GM23338 (cell line): ENCODE results near the gene PGAP3. TPM values are rescaled to one million over a fixed set of nuclear protein-coding genes. Genes with fewer than 3 reads are reported as not detected.

Experiments
- CREB1 ChIP-seq: fragments of 250-450 bp; sonication (Bioruptor Pico); IDR thresholded peaks from 2 replicates; pipeline ENCODE4 v1.5.0; 2020; ENCODE audit warnings: low read depth, mild to moderate bottlenecking, moderate library complexity
- CTCF ChIP-seq, 2 experiments: fragments of 200-600 bp in 1 of 2; sonication (generic) in 1 of 2; conservative IDR thresholded peaks; 2 replicates each; pipeline versions ENCODE4 v1.5.1 to v1.6.1; 2016 to 2017; ENCODE audit warnings: antibody characterized with exemption in 2 of 2, low read depth in 2 of 2, mild to moderate bottlenecking in 2 of 2, moderate library complexity in 1 of 2
- EZH2 ChIP-seq: fragments of 200-600 bp; sonication (generic); IDR thresholded peaks from one replicate; pipeline ENCODE4 v1.8.0; 2017; ENCODE audit warnings: antibody characterized with exemption, mild to moderate bottlenecking, low read depth; ENCODE audit not compliant: unreplicated experiment
- JUNB ChIP-seq: IDR thresholded peaks from one replicate; pipeline ENCODE4 v1.6.1; 2016; ENCODE audit warnings: antibody characterized with exemption; ENCODE audit not compliant: unreplicated experiment
- NANOG ChIP-seq: IDR thresholded peaks from 2 replicates; pipeline ENCODE4 v1.6.1; 2016; ENCODE audit warnings: antibody characterized with exemption, borderline replicate concordance
- POLR2AphosphoS5 ChIP-seq: IDR thresholded peaks from 2 replicates; pipeline ENCODE4 v1.6.1; 2016; ENCODE audit warnings: antibody characterized with exemption, low read depth
- STAT1 ChIP-seq: IDR thresholded peaks from one replicate; pipeline ENCODE4 v1.6.1; 2016; ENCODE audit warnings: antibody characterized with exemption; ENCODE audit not compliant: unreplicated experiment
- ZNF114 ChIP-seq: fragments of 250-450 bp; sonication (Bioruptor Pico); IDR thresholded peaks from 2 replicates; pipeline ENCODE4 v1.5.0; 2020; ENCODE audit warnings: mild to moderate bottlenecking, moderate library complexity
- ZNF331 ChIP-seq: fragments of 250-450 bp; sonication (Bioruptor Pico); IDR thresholded peaks from 2 replicates; pipeline ENCODE4 v1.5.0; 2020; ENCODE audit warnings: low read depth, mild to moderate bottlenecking, moderate library complexity
- polyA plus RNA-seq: library from polyadenylated mRNA; unstranded; fragments of >200 nt; fragmentation: Nextera tagmentation; extraction: Ambion mirVana; gene quantifications from 2 replicates; pipeline ENCODE4 v1.2.1, GENCODE V29; 2016
- total RNA-seq: library from RNA; depleted of rRNA; stranded (reverse); fragments of >200 nt; shearing (Covaris generic); gene quantifications from 2 replicates; pipeline ENCODE4 v1.2.3, GENCODE V29; 2014
- TF ChIP-seq, protein P1 (sequence below): fragments of 250-450 bp; sonication (Bioruptor Pico); IDR thresholded peaks from 2 replicates; pipeline ENCODE4 v1.5.0; 2020; ENCODE audit warnings: mild to moderate bottlenecking, moderate library complexity
- TF ChIP-seq, protein P2 (sequence below): IDR thresholded peaks from one replicate; pipeline ENCODE4 v1.6.1; 2018; ENCODE audit warnings: antibody characterized with exemption; ENCODE audit not compliant: unreplicated experiment

Gene PGAP3
- total and polyA plus RNA-seq, 2 experiments from 2014 or later, result 7.0 to 10.7 TPM

DNA sequence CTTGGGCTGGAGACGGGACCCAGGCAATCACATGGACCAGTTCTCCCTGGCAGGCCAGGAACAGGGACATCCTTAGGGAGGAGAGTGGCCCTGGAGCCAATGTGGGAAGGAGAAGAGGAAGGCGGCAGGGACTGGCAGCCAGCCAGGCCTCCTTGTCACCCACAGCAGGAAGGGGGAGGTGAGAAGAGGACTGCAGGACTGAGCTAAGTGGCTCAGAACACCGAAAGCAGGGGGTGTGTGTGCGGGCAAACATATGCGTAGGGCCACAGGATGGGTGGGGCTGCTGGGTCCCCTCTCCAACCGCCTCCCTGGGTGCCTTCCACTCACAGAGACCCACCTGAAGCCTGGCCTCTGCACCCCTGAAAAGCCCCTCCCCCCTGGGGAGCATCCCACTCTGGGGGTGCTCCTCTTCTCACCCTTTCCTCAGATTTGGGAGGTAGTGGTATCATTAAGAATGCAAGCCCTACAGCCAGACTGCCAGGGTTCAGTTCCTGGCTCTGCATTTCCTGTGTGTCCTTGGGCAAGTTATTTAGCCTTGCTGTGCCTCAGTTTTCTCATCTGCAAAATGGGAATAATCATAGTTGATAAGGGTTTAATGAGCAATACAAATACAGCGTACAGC is 11.5 kb downstream of the PGAP3 start (continued):
- TF ChIP-seq, protein P1, sequence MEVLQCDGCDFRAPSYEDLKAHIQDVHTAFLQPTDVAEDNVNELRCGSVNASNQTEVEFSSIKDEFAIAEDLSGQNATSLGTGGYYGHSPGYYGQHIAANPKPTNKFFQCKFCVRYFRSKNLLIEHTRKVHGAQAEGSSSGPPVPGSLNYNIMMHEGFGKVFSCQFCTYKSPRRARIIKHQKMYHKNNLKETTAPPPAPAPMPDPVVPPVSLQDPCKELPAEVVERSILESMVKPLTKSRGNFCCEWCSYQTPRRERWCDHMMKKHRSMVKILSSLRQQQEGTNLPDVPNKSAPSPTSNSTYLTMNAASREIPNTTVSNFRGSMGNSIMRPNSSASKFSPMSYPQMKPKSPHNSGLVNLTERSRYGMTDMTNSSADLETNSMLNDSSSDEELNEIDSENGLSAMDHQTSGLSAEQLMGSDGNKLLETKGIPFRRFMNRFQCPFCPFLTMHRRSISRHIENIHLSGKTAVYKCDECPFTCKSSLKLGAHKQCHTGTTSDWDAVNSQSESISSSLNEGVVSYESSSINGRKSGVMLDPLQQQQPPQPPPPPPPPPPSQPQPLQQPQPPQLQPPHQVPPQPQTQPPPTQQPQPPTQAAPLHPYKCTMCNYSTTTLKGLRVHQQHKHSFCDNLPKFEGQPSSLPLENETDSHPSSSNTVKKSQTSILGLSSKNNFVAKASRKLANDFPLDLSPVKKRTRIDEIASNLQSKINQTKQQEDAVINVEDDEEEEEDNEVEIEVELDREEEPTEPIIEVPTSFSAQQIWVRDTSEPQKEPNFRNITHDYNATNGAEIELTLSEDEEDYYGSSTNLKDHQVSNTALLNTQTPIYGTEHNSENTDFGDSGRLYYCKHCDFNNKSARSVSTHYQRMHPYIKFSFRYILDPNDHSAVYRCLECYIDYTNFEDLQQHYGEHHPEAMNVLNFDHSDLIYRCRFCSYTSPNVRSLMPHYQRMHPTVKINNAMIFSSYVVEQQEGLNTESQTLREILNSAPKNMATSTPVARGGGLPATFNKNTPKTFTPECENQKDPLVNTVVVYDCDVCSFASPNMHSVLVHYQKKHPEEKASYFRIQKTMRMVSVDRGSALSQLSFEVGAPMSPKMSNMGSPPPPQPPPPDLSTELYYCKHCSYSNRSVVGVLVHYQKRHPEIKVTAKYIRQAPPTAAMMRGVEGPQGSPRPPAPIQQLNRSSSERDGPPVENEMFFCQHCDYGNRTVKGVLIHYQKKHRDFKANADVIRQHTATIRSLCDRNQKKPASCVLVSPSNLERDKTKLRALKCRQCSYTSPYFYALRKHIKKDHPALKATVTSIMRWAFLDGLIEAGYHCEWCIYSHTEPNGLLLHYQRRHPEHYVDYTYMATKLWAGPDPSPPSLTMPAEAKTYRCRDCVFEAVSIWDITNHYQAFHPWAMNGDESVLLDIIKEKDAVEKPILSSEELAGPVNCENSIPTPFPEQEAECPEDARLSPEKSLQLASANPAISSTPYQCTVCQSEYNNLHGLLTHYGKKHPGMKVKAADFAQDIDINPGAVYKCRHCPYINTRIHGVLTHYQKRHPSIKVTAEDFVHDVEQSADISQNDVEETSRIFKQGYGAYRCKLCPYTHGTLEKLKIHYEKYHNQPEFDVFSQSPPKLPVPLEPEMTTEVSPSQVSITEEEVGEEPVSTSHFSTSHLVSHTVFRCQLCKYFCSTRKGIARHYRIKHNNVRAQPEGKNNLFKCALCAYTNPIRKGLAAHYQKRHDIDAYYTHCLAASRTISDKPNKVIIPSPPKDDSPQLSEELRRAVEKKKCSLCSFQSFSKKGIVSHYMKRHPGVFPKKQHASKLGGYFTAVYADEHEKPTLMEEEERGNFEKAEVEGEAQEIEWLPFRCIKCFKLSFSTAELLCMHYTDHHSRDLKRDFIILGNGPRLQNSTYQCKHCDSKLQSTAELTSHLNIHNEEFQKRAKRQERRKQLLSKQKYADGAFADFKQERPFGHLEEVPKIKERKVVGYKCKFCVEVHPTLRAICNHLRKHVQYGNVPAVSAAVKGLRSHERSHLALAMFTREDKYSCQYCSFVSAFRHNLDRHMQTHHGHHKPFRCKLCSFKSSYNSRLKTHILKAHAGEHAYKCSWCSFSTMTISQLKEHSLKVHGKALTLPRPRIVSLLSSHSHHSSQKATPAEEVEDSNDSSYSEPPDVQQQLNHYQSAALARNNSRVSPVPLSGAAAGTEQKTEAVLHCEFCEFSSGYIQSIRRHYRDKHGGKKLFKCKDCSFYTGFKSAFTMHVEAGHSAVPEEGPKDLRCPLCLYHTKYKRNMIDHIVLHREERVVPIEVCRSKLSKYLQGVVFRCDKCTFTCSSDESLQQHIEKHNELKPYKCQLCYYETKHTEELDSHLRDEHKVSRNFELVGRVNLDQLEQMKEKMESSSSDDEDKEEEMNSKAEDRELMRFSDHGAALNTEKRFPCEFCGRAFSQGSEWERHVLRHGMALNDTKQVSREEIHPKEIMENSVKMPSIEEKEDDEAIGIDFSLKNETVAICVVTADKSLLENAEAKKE (CRISPR knock-in tag), result no peak
- TF ChIP-seq POLR2AphosphoS5 (no peak), ZNF331 (CRISPR knock-in tag) (no peak), JUNB (no peak), EZH2 (no peak), NANOG (no peak), STAT1 (no peak), ZNF114 (CRISPR knock-in tag) (no peak), CTCF (conservative IDR thresholded peaks at IDR 0.05; ENCODE audit: low read depth in 2 of 2) (no peak), CREB1 (no peak)
- TF ChIP-seq, protein P2, sequence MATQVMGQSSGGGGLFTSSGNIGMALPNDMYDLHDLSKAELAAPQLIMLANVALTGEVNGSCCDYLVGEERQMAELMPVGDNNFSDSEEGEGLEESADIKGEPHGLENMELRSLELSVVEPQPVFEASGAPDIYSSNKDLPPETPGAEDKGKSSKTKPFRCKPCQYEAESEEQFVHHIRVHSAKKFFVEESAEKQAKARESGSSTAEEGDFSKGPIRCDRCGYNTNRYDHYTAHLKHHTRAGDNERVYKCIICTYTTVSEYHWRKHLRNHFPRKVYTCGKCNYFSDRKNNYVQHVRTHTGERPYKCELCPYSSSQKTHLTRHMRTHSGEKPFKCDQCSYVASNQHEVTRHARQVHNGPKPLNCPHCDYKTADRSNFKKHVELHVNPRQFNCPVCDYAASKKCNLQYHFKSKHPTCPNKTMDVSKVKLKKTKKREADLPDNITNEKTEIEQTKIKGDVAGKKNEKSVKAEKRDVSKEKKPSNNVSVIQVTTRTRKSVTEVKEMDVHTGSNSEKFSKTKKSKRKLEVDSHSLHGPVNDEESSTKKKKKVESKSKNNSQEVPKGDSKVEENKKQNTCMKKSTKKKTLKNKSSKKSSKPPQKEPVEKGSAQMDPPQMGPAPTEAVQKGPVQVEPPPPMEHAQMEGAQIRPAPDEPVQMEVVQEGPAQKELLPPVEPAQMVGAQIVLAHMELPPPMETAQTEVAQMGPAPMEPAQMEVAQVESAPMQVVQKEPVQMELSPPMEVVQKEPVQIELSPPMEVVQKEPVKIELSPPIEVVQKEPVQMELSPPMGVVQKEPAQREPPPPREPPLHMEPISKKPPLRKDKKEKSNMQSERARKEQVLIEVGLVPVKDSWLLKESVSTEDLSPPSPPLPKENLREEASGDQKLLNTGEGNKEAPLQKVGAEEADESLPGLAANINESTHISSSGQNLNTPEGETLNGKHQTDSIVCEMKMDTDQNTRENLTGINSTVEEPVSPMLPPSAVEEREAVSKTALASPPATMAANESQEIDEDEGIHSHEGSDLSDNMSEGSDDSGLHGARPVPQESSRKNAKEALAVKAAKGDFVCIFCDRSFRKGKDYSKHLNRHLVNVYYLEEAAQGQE, result no peak
